ENCODE results near the gene ASB1.

Gene ASB1

GRCh38 chr2:238496756-238497609 is 70.3 kb downstream of the ASB1 start:
- TF ChIP-seq PKNOX1 (IDR thresholded peaks at IDR 0.05) (no peak), L3MBTL2 (conservative IDR thresholded peaks at IDR 0.05) (no peak), SP1 (IDR thresholded peaks at IDR 0.05) (no peak), SUZ12 (IDR thresholded peaks at IDR 0.05) (no peak), ELF4 (IDR thresholded peaks at IDR 0.05) (no peak), FOXK2 (IDR thresholded peaks at IDR 0.05) (no peak), ARNT (IDR thresholded peaks at IDR 0.05) (no peak), FOXM1 (IDR thresholded peaks at IDR 0.05; ENCODE audit: borderline replicate concordance) (no peak), NFRKB (IDR thresholded peaks at IDR 0.05) (no peak), FOXA1 (IDR thresholded peaks at IDR 0.05) (no peak), CTBP1 (IDR thresholded peaks at IDR 0.05; ENCODE audit: borderline replicate concordance) (no peak), HDGF (IDR thresholded peaks at IDR 0.05; ENCODE audit: borderline replicate concordance) (no peak), ZNF384 (IDR thresholded peaks at IDR 0.05) (no peak), BHLHE40 (IDR thresholded peaks at IDR 0.05; ENCODE audit: borderline replicate concordance) (no peak), LEF1 (IDR thresholded peaks at IDR 0.05; ENCODE audit: borderline replicate concordance) (no peak), TARDBP (IDR thresholded peaks at IDR 0.05) (no peak)
- POLR2A ChIA-PET = no interaction called here
- no peak for DNase-seq (ENCODE audit: extremely low spot score)
- CTCF ChIA-PET = interaction anchor here (0.6 kb wide), 1 partner anchor 21 kb away, joined by 3 read pairs; no protein-coding TSS in a partner anchor

- no peak for DNase-seq (ENCODE audit: extremely low spot score)
- ChIA-PET POLR2A (no interaction called here), CTCF (interaction anchor here (0.6 kb wide), 1 partner anchor 22 kb away, joined by 3 read pairs; no protein-coding TSS in a partner anchor)
- TF ChIP-seq HDGF (IDR thresholded peaks at IDR 0.05; ENCODE audit: borderline replicate concordance) (no peak), TARDBP (IDR thresholded peaks at IDR 0.05) (no peak), L3MBTL2 (conservative IDR thresholded peaks at IDR 0.05) (no peak), FOXK2 (IDR thresholded peaks at IDR 0.05) (no peak), CTBP1 (IDR thresholded peaks at IDR 0.05; ENCODE audit: borderline replicate concordance) (no peak), SUZ12 (IDR thresholded peaks at IDR 0.05) (no peak), ARNT (IDR thresholded peaks at IDR 0.05) (no peak), BHLHE40 (IDR thresholded peaks at IDR 0.05; ENCODE audit: borderline replicate concordance) (no peak), NFRKB (IDR thresholded peaks at IDR 0.05) (no peak), PKNOX1 (IDR thresholded peaks at IDR 0.05) (no peak), FOXA1 (IDR thresholded peaks at IDR 0.05) (no peak)
Observed at GRCh38 chr2:238497610-238498005, 70.9 kb downstream of the ASB1 start.

GRCh38 chr2:238498188-238498587 is 71.5 kb downstream of the ASB1 start:
- CTCF ChIA-PET = no interaction called here
- POLR2A ChIA-PET = no interaction called here
- no peak for DNase-seq (ENCODE audit: extremely low spot score)
- TF ChIP-seq SP1 (IDR thresholded peaks at IDR 0.05) (no peak), CTBP1 (IDR thresholded peaks at IDR 0.05; ENCODE audit: borderline replicate concordance) (no peak), FOXA1 (IDR thresholded peaks at IDR 0.05) (no peak), ZNF384 (IDR thresholded peaks at IDR 0.05) (no peak), HDGF (IDR thresholded peaks at IDR 0.05; ENCODE audit: borderline replicate concordance) (no peak), LEF1 (IDR thresholded peaks at IDR 0.05; ENCODE audit: borderline replicate concordance) (no peak), TARDBP (IDR thresholded peaks at IDR 0.05) (no peak), NFRKB (IDR thresholded peaks at IDR 0.05) (no peak), SUZ12 (IDR thresholded peaks at IDR 0.05) (no peak), FOXM1 (IDR thresholded peaks at IDR 0.05; ENCODE audit: borderline replicate concordance) (no peak), ARNT (IDR thresholded peaks at IDR 0.05) (no peak)

GRCh38 chr2:238498691-238499295 is 72.1 kb downstream of the ASB1 start:
- POLR2A ChIA-PET = no interaction called here
- TF ChIP-seq SUZ12 (IDR thresholded peaks at IDR 0.05) = no peak
- TF ChIP-seq TARDBP (IDR thresholded peaks at IDR 0.05) = no peak
- no peak for TF ChIP-seq ZNF384 (IDR thresholded peaks at IDR 0.05)
- no peak for TF ChIP-seq FOXM1 (IDR thresholded peaks at IDR 0.05; ENCODE audit: borderline replicate concordance)
- TF ChIP-seq PKNOX1 (IDR thresholded peaks at IDR 0.05) = no peak
- TF ChIP-seq CTBP1 (IDR thresholded peaks at IDR 0.05; ENCODE audit: borderline replicate concordance) = no peak
- TF ChIP-seq FOXK2 (IDR thresholded peaks at IDR 0.05) = no peak
- TF ChIP-seq NFRKB (IDR thresholded peaks at IDR 0.05) = no peak
- no peak for TF ChIP-seq ARNT (IDR thresholded peaks at IDR 0.05)
- TF ChIP-seq BHLHE40 (IDR thresholded peaks at IDR 0.05; ENCODE audit: borderline replicate concordance) = no peak
- TF ChIP-seq LEF1 (IDR thresholded peaks at IDR 0.05; ENCODE audit: borderline replicate concordance) = no peak
- TF ChIP-seq HDGF (IDR thresholded peaks at IDR 0.05; ENCODE audit: borderline replicate concordance) = no peak
- no peak for TF ChIP-seq FOXA1 (IDR thresholded peaks at IDR 0.05)
- TF ChIP-seq SP1 (IDR thresholded peaks at IDR 0.05) = no peak
- TF ChIP-seq L3MBTL2 (conservative IDR thresholded peaks at IDR 0.05) = no peak
- TF ChIP-seq ELF4 (IDR thresholded peaks at IDR 0.05) = no peak
- CTCF ChIA-PET = no interaction called here
- DNase-seq (ENCODE audit: extremely low spot score) = no peak

- no peak for TF ChIP-seq SUZ12 (IDR thresholded peaks at IDR 0.05)
- no peak for TF ChIP-seq SP1 (IDR thresholded peaks at IDR 0.05)
- no peak for TF ChIP-seq FOXA1 (IDR thresholded peaks at IDR 0.05)
- TF ChIP-seq TARDBP (IDR thresholded peaks at IDR 0.05) = no peak
- no peak for TF ChIP-seq BHLHE40 (IDR thresholded peaks at IDR 0.05; ENCODE audit: borderline replicate concordance)
- no peak for TF ChIP-seq FOXK2 (IDR thresholded peaks at IDR 0.05)
- no peak for TF ChIP-seq HDGF (IDR thresholded peaks at IDR 0.05; ENCODE audit: borderline replicate concordance)
- TF ChIP-seq L3MBTL2 (conservative IDR thresholded peaks at IDR 0.05) = no peak
- no peak for TF ChIP-seq ELF4 (IDR thresholded peaks at IDR 0.05)
- TF ChIP-seq PKNOX1 (IDR thresholded peaks at IDR 0.05) = no peak
- TF ChIP-seq FOXM1 (IDR thresholded peaks at IDR 0.05; ENCODE audit: borderline replicate concordance) = no peak
- no peak for TF ChIP-seq LEF1 (IDR thresholded peaks at IDR 0.05; ENCODE audit: borderline replicate concordance)
- no peak for TF ChIP-seq NFRKB (IDR thresholded peaks at IDR 0.05)
- ChIA-PET CTCF (no interaction called here), POLR2A (no interaction called here)
- no peak for DNase-seq (ENCODE audit: extremely low spot score)
Observed at GRCh38 chr2:238499731-238500580, 73.2 kb downstream of the ASB1 start.
